ENCODE measurements around the gene ADCY4.
"Not testable (repeated sequence)": the region's sequence is repeated elsewhere in the genome, so short reads cannot be mapped to it uniquely, and the experiment has no call there.

ADCY4 gene

GRCh38 chr14:24366721-24367513, 32.0 kb upstream of the ADCY4 start:
- DNase-seq = peak; percentile 71

DNA sequence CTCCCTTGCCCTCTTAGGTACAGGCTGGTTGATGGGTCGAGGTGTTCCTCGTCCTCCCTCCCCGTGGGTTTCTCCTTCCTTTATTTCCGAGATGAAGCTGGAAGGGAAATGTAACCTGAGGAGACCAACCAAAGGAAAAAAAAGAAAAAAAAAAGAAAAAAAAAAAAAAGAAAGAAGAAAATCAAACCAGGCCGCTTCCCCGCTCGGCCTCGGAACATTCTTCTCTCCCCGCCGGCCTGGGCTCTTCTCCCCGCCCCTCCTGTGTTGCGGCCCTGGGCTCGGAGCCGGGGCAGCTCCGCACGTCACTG, 31.5 kb upstream of the ADCY4 start:
- no peak for DNase-seq

DNA sequence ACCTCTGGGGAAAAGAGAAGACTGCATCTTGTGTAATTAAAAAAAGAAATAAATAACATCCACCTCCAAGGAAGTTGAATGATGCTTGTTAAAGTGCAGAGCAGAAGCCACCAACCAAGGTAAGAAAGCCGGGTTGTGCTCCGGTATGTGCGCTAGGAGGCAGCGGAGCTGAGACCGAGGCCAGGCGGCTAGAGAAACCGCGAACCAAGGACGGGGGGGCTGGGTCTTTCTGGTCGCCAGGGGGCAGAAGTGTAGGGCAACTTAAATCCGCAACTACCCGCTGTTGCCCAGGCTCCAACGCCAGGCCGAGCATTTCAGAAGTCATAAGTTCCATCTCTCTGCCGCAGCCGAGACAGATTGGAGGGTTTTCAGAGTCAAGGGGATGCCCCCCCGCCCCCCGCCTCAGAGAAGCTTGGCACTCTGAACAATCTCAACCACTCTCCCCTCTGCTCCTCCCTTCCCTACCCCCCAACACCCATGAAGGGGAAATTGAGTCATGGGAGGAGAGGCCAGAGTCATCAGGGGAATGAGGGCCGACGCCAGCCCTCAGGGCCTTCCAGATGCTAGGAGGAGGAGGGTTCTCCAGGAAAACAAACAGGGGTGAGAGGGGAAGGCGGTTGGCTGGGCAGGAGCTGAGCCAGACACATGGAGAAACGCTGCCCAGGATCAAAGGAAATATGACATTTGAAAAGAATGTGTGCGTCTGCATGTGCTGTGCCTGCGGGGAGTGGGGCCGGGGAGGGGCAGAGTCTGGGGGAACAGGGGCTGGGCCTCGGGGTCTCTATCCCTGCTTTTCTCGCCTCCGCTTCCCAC, 30.9 kb upstream of the ADCY4 start:
- DNase-seq = no peak

- DNase-seq = no peak
Measured at GRCh38 chr14:24364841-24365240, 30.0 kb upstream of the ADCY4 start.

DNA sequence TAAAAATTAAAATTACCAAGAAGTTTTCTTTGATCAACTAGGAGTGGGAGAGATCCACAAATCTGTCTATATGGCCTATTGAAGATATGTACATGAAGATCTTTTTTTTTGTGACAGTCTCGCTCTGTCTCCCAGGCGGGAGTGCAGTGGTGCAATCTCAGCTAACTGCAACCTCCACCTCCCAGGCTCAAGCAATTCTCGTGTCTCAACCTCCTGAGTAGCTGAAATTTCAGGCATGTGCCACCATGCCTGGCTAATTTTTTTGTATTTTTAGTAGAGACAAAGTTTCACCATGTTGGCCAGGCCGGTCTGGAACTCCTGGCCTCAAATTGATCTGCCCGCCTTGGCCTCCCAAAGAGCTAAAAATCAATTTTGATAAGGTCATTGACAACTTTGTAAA, 28.5 kb upstream of the ADCY4 start:
- DNase-seq = no peak

- no peak for DNase-seq
Measured at GRCh38 chr14:24362241-24362960, 27.5 kb upstream of the ADCY4 start.

DNA sequence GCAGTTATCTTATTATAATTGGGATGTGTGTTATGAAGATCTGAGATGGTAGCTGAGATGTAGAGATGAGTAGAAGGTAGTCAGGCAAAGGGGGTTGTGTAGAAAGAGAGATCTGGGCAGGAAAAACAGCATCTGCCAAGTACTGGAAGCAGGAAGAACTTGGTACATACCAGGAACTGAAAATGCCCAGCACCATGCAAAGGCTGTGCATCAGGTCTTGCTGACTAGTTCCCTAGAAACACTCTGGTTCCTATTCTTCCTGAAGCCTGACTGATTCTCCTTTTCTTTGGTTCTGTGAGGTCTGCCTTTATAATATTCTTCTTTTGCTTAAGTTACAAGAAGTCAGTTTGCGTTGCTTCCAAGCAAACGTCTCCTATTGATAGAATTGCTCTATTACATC, 26.5 kb upstream of the ADCY4 start:
- DNase-seq = no peak

GRCh38 chr14:24360281-24360680, 25.4 kb upstream of the ADCY4 start:
- DNase-seq = no peak

DNA sequence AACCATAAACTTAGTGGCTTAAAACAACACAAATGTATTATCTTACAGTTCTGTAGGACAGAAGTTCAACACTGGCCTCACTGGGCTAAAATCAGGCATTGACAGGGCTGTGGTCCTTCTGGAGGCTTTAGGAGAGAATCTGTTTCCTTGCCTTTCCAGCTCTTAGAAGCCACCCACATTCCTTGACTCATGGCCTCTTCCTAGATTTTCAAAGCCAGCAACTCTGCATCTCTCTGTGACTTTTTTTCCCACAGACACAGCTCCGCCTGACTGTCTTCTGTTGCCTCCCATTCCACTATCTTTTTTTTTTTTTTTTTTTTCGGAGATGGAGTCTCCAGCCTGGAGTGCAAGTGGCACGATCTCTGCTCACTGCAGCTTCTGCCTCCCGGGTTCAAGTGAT, 21.3 kb upstream of the ADCY4 start:
- DNase-seq = no peak

DNA sequence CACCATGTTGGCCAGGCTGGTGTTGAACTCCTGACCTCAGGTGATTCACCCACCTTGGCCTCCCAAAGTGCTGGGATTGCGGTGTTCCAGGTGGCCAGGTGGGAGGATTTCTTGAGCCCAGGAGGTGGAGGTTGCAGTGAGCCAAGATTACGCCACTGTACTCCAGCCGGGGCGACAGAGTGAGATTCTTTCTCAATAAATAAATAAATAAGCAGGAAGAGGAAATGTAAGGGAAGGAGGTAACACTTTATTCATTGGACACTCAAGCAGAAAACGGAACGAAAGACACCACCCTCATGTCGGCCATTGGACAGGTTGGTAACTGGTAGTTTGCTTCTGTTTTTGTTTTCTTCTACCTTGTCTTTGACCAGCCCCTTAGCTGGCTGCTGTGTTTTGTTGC, 20.1 kb upstream of the ADCY4 start:
- no peak for DNase-seq

DNA sequence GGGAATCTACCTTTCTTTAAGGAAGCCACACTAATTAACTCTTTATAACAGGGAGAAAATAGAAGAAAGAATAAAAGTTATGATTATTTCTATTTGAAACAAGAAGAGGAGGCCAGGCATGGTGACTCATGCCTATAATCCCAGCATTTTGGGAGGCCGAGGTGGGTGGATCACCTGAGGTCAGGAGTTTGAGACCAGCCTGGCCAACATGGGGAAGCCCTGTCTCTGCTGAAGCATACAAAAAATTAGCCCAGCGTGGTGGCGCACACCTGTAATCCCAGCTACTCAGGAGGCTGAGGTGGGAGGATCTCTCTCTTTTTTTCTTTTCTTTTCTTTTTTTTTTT, 19.6 kb upstream of the ADCY4 start:
- not testable (repeated sequence) for DNase-seq

- DNase-seq = no peak
Measured at GRCh38 chr14:24353559-24354481, 18.9 kb upstream of the ADCY4 start.

- DNase-seq = no peak
Measured at GRCh38 chr14:24351517-24351916, 16.6 kb upstream of the ADCY4 start.

- no peak for DNase-seq
Measured at GRCh38 chr14:24349742-24350141, 14.9 kb upstream of the ADCY4 start.

GRCh38 chr14:24348186-24348585, 13.3 kb upstream of the ADCY4 start:
- DNase-seq = no peak

DNA sequence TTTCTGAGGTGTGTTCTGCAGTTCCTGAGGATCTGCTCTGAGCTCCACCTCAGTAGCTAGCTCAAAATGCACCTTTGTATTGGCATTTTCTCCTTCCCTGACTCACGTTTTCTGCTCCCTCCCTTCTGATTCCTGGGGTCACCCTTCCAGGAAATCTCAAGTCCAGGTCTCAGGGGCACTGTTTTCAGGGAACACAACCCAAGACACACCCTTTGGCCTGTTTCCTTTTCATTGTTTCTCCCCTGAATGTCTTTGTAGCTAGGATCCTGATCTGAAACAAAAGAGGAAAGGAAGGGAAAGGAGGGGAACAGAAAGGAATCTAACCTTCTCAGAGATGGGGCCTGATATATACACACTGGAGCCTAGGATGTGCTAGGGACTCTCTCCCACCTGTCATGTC, 12.3 kb upstream of the ADCY4 start:
- no peak for DNase-seq

DNA sequence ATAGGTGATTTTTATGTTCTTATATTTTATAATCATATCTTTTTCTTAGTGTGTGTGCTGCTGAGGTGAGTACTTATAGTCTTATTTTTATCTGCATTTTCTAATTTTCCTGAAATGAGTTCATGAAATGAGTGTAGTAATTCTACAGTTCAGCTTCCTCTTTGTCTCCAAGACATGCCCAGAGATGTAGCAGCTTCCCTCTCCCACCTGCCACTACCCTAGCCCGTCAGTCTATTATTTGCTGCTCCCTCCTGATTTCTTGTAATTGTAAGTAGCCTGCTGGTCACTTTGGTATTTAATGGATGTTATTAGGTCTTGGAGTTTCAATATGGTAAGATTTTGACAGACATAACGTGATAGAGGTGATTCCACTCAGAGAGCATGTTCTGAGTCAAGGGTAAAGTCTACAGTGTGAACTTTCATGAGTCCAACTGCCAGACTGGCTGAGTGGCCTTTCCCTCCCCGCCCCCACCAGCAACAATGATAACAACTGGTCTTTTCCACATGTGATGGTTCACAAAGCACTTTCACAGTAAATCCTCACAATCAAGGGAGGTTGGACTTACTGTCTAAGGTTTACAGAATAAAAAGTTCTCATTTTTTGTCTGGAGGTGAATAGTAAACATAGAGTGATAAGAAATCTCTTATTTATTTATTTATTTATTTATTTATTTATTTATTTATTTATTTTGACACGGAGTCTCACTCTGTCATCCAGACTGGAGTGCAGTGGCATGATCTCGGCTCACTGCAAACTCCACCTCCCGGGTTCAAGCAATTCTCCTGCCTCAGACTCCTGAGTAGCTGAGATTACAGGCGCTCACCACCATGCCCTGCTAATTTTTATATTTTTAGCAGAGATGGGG, 9.2 kb upstream of the ADCY4 start:
- no peak for DNase-seq

DNA sequence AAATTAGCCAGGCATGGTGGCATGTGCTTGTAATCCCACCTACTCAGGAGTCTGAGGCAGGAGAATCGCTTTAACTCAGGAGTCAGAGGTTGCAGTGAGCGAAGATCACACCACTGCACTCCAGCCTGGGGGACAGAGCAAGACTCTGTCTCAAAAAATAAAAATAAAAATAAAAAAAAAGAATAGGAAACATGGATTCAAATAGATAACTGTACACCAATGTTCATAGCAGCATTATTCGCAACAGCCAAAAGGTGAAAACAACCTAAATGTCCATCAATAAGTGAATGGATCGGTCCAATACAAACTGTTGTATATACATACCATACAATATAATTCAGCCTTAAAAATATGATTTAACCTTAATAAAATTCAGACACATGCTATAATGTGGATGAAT, 8.0 kb upstream of the ADCY4 start:
- DNase-seq = no peak

GRCh38 chr14:24340606-24341005, 5.7 kb upstream of the ADCY4 start:
- DNase-seq = no peak

- no peak for DNase-seq
Measured at GRCh38 chr14:24339284-24340151, 4.6 kb upstream of the ADCY4 start, which contains the start of gene RIPK3. Gene RIPK3, minus strand, starts transcription at chr14:24339991. Its CDS starts 165 bp downstream, at chr14:24339826.

DNA sequence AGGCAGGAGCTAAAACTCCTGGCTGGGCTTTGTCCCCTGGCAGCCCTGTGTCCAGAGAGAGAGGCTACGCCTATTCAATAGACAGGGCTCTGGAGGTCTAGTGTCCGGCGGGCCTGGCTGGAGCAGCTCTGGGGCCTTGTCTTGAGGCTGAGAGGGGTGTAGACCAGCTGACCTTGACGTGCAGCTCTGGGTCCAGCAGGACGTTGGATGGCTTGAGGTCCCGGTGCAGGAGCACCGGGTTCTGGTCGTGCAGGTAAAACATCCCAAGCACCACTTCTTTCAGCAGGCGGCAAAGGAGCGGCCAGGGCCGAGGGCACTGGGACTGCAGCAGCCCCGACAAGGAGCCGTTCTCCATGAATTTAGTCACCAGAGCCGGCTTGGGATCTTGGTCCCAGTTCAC, 4.0 kb upstream of the ADCY4 start:
- DNase-seq = no peak
